NT2/D1 (cell line): ENCODE measurements around the gene GNAI1.

Source experiments
- SUZ12 ChIP-seq: IDR thresholded peaks from 2 replicates; pipeline ENCODE4 v1.6.1; 2011; ENCODE audit not compliant: insufficient read length, insufficient read depth; ENCODE audit errors: extremely low read depth
- ZNF274 ChIP-seq: IDR thresholded peaks from 2 replicates; pipeline ENCODE4 v1.6.1; 2011; ENCODE audit warnings: mild to moderate bottlenecking, low read depth, low read length

- TF ChIP-seq SUZ12 (no peak), ZNF274 (no peak)
Measured at GRCh38 chr7:80089366-80089765, 45.3 kb upstream of the GNAI1 start.
